CD4-positive, CD25-positive, alpha-beta regulatory T cell (primary cell): ENCODE results near the gene PPY. TPM values are rescaled to one million over a fixed set of nuclear protein-coding genes. Genes with fewer than 3 reads are reported as not detected.

ENCODE experiments used
- ATAC-seq, 2 donors: fragments of 150-1000 bp; cut with Tn5 transposase; one replicate each; pipeline ENCODE4 v1.10.0; 2021; ENCODE audit warnings: low read depth in 2 of 2, moderate number of reproducible peaks in 2 of 2, moderate library complexity in 1 of 2
- DNase-seq, 3 donors: peaks; one replicate each; pipeline versions ENCODE4 v3.0.0 to v3.0.0-alpha.2; 2012 to 2022; ENCODE audit warnings: mixed read lengths in 1 of 3
- H3K27ac ChIP-seq: one replicate; pipeline ENCODE4 v1.7.0; 2013; ENCODE audit warnings: mild to moderate bottlenecking, low read length; ENCODE audit not compliant: insufficient read depth, poor library complexity, severe bottlenecking
- H3K27me3 ChIP-seq: one replicate; pipeline ENCODE4 v1.7.0; 2013; ENCODE audit warnings: low read length; ENCODE audit not compliant: control insufficient read depth, insufficient read depth
- H3K36me3 ChIP-seq: one replicate; pipeline ENCODE4 v1.7.0; 2013; ENCODE audit warnings: mild to moderate bottlenecking, low read length, moderate library complexity; ENCODE audit not compliant: control insufficient read depth, insufficient read depth
- H3K4me1 ChIP-seq: 2 replicates; pipeline ENCODE4 v1.7.0; 2013; ENCODE audit warnings: mild to moderate bottlenecking, low read length; ENCODE audit not compliant: insufficient read depth, control insufficient read depth, poor library complexity, severe bottlenecking
- H3K4me3 ChIP-seq: one replicate; pipeline ENCODE4 v1.7.0; 2013; ENCODE audit warnings: low read depth, mild to moderate bottlenecking, low read length, moderate library complexity
- H3K9me3 ChIP-seq, 2 experiments: 1 replicate in 1 of 2; 2 replicates in 1 of 2; pipeline ENCODE4 v1.7.0; 2013; ENCODE audit warnings: low read length in 2 of 2, mild to moderate bottlenecking in 1 of 2, moderate library complexity in 1 of 2; ENCODE audit not compliant: control insufficient read depth in 2 of 2
- H3K27ac Mint-ChIP-seq, 3 donors: one replicate each; pipeline ENCODE4 v1.8.0; 2020 to 2022; ENCODE audit warnings: mild to moderate bottlenecking in 3 of 3, mixed read lengths in 3 of 3, moderate library complexity in 2 of 3
- H3K27me3 Mint-ChIP-seq: one replicate; pipeline ENCODE4 v1.8.0; 2022; ENCODE audit warnings: mild to moderate bottlenecking, mixed read lengths
- H3K36me3 Mint-ChIP-seq: one replicate; pipeline ENCODE4 v1.8.0; 2020; ENCODE audit warnings: mixed read lengths
- H3K4me1 Mint-ChIP-seq, 4 donors: one replicate each; pipeline ENCODE4 v1.8.0; 2020 to 2022; ENCODE audit warnings: mixed read lengths in 4 of 4, mild to moderate bottlenecking in 1 of 4
- H3K4me3 Mint-ChIP-seq, 4 donors: one replicate each; pipeline ENCODE4 v1.8.0; 2020 to 2022; ENCODE audit warnings: mild to moderate bottlenecking in 4 of 4, mixed read lengths in 4 of 4, moderate library complexity in 3 of 4
- H3K9me3 Mint-ChIP-seq, 7 donors: one replicate each; pipeline ENCODE4 v1.8.0; 2020 to 2022; ENCODE audit warnings: mixed read lengths in 7 of 7, mild to moderate bottlenecking in 3 of 7, moderate library complexity in 2 of 7
- polyA plus RNA-seq, 4 donors: library from polyadenylated mRNA; unstranded; fragments of 300-500 nt; fragmentation: Illumina TruSeq; gene quantifications; one replicate each; pipeline ENCODE4 v1.2.3, GENCODE V29; 2021
- total RNA-seq: library from RNA; stranded (reverse); gene quantifications from one replicate; pipeline ENCODE4 v1.2.3, GENCODE V29; 2022

PPY gene
- total and polyA plus RNA-seq, 5 donors from 2014 or later: not detected

- Histone ChIP-seq H3K36me3 (no peaks in the 10 kb centered on the region), H3K9me3 (no peaks in the 10 kb centered on the region), H3K4me1 (peaks cover 25% of the 10 kb centered on the region), H3K27ac (no peak overlapping the region), H3K27me3 (peaks cover 18% of the 10 kb centered on the region), H3K4me3 (peak overlapping the region; percentile 44)
- peaks cover 0 to 27% (median 14%) of the 10 kb centered on the region in 4 donors for H3K4me1 Mint-ChIP-seq
- peak overlapping the region in 1 of 3 donors; percentile 90 for H3K27ac Mint-ChIP-seq
- peaks cover 65% of the 10 kb centered on the region for H3K27me3 Mint-ChIP-seq
- peak in 2 of 3 donors; percentile 57 to 58 for DNase-seq
- H3K9me3 Mint-ChIP-seq: no peaks in the 10 kb centered on the region
- peak overlapping the region; percentile 2 to 88 (median 79) for H3K4me3 Mint-ChIP-seq
- no peaks in the 10 kb centered on the region for H3K36me3 Mint-ChIP-seq
- peak in 1 of 2 donors; percentile 46 for ATAC-seq
Measured at GRCh38 chr17:43907998-43908721, 34.1 kb downstream of the PPY start.

GRCh38 chr17:43907425-43907981 lies 34.8 kb downstream of the PPY start, which contains the start of gene MPP2:
Gene MPP2, minus strand, starts transcription at chr17:43907536. Its CDS starts 3,076 bp downstream, at chr17:43904460.
- peak; percentile 33 to 66 for ATAC-seq

GRCh38 chr17:43906951-43907424 lies 35.3 kb downstream of the PPY start:
- Mint-ChIP-seq H3K27ac (peak overlapping the region in 2 of 3 donors; percentile 90 to 95), H3K9me3 (no peaks in the 10 kb centered on the region), H3K36me3 (no peaks in the 10 kb centered on the region), H3K4me1 (peaks cover 0 to 27% (median 14%) of the 10 kb centered on the region in 4 donors), H3K27me3 (peaks cover 66% of the 10 kb centered on the region), H3K4me3 (peak overlapping the region; percentile 74 to 92 (median 86))
- peak in 1 of 3 donors; percentile 38 for DNase-seq
- Histone ChIP-seq H3K4me1 (peaks cover 25% of the 10 kb centered on the region), H3K27ac (no peak overlapping the region), H3K4me3 (no peak overlapping the region), H3K9me3 (no peaks in the 10 kb centered on the region), H3K36me3 (no peaks in the 10 kb centered on the region), H3K27me3 (peaks cover 18% of the 10 kb centered on the region)
- no peak for ATAC-seq

More at GRCh38 chr17:43907425-43907981, 34.8 kb downstream of the PPY start, which contains the start of gene MPP2:
- Histone ChIP-seq H3K9me3 (no peaks in the 10 kb centered on the region), H3K27ac (no peak within 1 kb of the TSS), H3K36me3 (no peaks in the 10 kb centered on the region), H3K4me1 (peaks cover 25% of the 10 kb centered on the region), H3K27me3 (peaks cover 18% of the 10 kb centered on the region), H3K4me3 (peak within 1 kb of the TSS; percentile 44)
- H3K36me3 Mint-ChIP-seq: no peaks in the 10 kb centered on the region
- peaks cover 0 to 27% (median 14%) of the 10 kb centered on the region in 4 donors for H3K4me1 Mint-ChIP-seq
- no peaks in the 10 kb centered on the region for H3K9me3 Mint-ChIP-seq
- peaks cover 66% of the 10 kb centered on the region for H3K27me3 Mint-ChIP-seq
- peak; percentile 31 to 63 (median 53) for DNase-seq
- H3K4me3 Mint-ChIP-seq: peak within 1 kb of the TSS; percentile 74 to 92 (median 86)
- peak within 1 kb of the TSS in 2 of 3 donors; percentile 90 to 95 for H3K27ac Mint-ChIP-seq

- Histone ChIP-seq H3K4me3 (no peak overlapping the region), H3K27ac (no peak overlapping the region), H3K9me3 (no peaks in the 10 kb centered on the region), H3K36me3 (no peaks in the 10 kb centered on the region), H3K4me1 (peaks cover 25% of the 10 kb centered on the region), H3K27me3 (peaks cover 22% of the 10 kb centered on the region)
- Mint-ChIP-seq H3K4me1 (peaks cover 0 to 29% (median 15%) of the 10 kb centered on the region in 4 donors), H3K4me3 (peak overlapping the region; percentile 74 to 88 (median 85)), H3K36me3 (no peaks in the 10 kb centered on the region), H3K27me3 (peaks cover 72% of the 10 kb centered on the region), H3K27ac (peak overlapping the region in 2 of 3 donors; percentile 90 to 95), H3K9me3 (no peaks in the 10 kb centered on the region)
- DNase-seq (peak in 1 of 3 donors; percentile 34), ATAC-seq (peak; percentile 19 to 39)
Measured at GRCh38 chr17:43905985-43906852, 36.1 kb downstream of the PPY start.

GRCh38 chr17:43905400-43905984 lies 36.8 kb downstream of the PPY start:
- peaks cover 22% of the 10 kb centered on the region for H3K27me3 ChIP-seq
- Mint-ChIP-seq H3K27me3 (peaks cover 79% of the 10 kb centered on the region), H3K4me3 (peak overlapping the region in 2 of 4 donors; percentile 7 to 33), H3K4me1 (peaks cover 0 to 36% (median 15%) of the 10 kb centered on the region in 4 donors), H3K27ac (no peak overlapping the region), H3K9me3 (no peaks in the 10 kb centered on the region), H3K36me3 (no peaks in the 10 kb centered on the region)
- no peaks in the 10 kb centered on the region for H3K36me3 ChIP-seq
- no peak for ATAC-seq
- H3K4me3 ChIP-seq: no peak overlapping the region
- no peak for DNase-seq
- H3K4me1 ChIP-seq: peaks cover 31% of the 10 kb centered on the region
- H3K9me3 ChIP-seq: no peaks in the 10 kb centered on the region
- no peak overlapping the region for H3K27ac ChIP-seq

- no peak for DNase-seq
- no peak overlapping the region for H3K27ac ChIP-seq
- Mint-ChIP-seq H3K4me3 (peak overlapping the region in 2 of 4 donors; percentile 53 to 89), H3K27ac (no peak overlapping the region), H3K4me1 (peaks cover 0 to 32% (median 8%) of the 10 kb centered on the region in 4 donors), H3K9me3 (no peaks in the 10 kb centered on the region), H3K27me3 (peaks cover 69% of the 10 kb centered on the region), H3K36me3 (peaks cover 6% of the 10 kb centered on the region)
- H3K4me1 ChIP-seq: peaks cover 25% of the 10 kb centered on the region
- no peak for ATAC-seq
- H3K9me3 ChIP-seq: no peaks in the 10 kb centered on the region
- peaks cover 19% of the 10 kb centered on the region for H3K27me3 ChIP-seq
- no peak overlapping the region for H3K4me3 ChIP-seq
- no peaks in the 10 kb centered on the region for H3K36me3 ChIP-seq
Measured at GRCh38 chr17:43901861-43902589, 40.3 kb downstream of the PPY start.
